HG02852 (cell line): Measurements from ENCODE around the gene EMD.

ENCODE experiments used
- ATAC-seq: cut with Tn5 transposase; IDR thresholded peaks from one replicate; pipeline ENCODE4 v1.9.1; 2021; ENCODE audit warnings: mild to moderate bottlenecking, moderate library complexity; ENCODE audit not compliant: unreplicated experiment

The EMD gene

DNA sequence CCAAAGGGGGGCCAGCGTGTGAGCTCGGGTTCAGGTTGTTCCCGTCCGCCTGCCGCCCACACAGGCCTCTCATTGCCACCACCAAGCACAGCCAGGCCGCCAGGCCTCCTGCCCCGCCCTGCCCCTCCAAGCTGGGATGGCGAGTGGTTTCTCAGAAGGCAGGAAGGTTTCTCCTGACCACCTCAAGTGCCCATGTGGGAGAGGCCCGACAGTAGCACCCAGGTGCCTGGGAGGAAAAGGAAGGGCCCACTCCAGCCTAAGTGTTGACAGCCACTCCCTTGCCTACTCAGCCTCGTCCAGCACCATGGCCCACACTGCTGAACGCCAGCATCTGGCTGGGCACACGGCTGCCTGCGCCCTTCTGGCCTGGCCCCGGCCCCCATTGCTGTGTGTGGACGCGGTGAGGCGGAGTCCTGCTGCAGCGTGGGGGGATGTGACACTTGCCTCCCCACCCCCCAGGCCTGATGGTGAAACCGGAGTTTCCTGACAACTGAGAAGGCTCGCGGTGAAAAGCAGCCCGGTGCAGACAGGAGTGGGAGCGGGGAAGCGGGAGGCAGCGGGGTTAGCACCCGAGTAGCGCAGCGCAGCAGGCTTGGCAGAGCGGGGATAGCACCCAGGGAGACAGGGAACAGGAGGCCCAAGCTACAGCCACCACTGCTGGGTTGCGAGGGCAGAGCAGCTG lies 23.9 kb upstream of the EMD start:
- ATAC-seq, result no peak

DNA sequence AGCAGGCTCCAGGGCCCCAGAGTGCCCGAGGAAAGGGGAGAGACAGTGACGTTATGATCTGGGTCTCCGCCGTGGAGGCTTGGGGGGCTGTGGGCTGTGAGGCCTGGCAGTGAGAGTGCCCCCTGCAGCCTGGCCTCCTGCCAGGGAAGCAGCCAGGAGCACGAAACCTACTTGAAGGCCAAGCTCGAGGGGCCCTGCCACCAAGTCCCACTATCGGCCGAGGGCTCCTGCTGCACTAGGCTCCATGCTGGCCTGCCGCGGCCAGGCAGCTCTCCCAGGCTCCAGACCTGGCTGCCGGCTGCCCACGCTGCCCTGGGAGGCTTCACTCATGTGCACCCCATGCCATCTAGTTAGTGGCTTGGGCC lies 23.3 kb upstream of the EMD start:
- ATAC-seq, result no peak

DNA sequence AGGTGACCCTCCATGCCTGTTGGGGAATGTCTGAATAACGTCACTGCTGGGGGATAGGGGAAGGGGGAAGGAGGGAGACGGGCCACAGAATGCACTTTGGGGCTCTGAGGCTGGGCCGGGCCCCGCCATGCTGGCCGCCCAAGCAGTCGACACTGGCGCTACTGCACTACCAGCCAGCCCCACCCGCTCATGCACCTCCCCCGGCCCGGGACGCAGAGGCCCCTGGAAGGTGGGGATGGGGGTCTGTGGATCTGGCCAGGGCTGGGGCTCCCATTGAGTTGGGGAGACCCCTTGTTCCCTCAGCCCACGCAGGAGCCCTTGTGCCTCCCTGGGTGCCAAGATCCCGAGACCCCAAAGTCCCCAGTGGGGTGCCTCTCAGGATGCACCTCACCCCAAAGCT lies 22.5 kb upstream of the EMD start:
- ATAC-seq, result no peak

DNA sequence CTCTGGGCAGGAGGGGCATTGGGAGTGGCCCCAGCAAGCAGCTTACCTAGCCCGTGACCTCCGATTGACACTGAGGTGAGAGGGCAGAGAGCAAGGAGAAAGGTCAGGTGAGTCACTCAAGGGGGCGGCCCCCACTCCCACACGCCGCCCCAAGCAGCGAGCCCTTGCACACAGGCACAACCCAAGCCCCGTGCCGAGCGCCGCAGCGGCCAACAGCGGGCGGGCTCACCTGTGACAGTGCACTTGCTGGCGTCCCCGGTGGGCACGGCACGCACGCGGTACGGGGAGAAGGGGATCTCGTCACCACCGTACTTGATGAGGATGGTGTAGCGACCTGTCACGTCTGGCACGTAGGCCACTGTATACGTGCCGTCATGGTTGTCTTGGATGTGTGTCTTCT lies 21.9 kb upstream of the EMD start:
- no peak for ATAC-seq

DNA sequence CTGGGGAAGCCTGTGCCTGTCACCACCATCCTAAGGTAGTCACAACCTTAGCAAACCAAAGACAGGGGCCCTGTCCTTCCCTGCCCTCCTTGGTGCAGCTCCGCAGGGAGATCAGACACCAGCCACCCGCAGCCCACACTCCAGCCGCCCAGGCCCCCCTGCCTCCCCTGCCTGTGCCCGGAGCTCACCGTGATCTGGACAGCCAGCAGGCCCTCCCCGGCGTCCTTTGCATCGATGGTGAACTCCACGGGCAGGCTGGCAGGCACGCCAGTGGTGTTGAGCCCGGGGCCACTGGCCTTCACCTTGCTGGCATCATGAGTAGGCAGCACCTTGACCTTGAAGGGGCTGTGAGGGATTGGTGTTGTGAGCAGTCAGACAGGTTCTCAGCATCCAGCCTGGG lies 21.1 kb upstream of the EMD start:
- no peak for ATAC-seq

DNA sequence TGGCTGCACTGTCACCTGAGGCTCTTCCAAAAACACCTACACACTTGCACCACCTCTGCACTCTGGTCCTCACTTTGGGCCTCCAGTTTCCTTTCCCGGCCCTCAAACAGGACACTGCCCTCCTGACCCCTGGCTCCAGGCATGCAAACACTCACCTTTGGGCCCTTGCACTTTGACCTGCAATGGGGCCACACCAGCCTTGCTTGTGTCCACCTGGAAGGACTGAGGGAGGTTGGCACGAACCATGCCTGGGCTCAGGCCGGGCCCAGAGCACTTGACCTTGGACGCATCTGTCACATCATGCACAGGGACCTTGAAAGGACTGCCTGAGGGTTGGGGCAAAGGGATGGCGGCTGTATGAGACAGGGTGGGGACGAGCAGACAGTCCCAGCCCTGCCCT lies 20.3 kb upstream of the EMD start:
- ATAC-seq, result no peak

DNA sequence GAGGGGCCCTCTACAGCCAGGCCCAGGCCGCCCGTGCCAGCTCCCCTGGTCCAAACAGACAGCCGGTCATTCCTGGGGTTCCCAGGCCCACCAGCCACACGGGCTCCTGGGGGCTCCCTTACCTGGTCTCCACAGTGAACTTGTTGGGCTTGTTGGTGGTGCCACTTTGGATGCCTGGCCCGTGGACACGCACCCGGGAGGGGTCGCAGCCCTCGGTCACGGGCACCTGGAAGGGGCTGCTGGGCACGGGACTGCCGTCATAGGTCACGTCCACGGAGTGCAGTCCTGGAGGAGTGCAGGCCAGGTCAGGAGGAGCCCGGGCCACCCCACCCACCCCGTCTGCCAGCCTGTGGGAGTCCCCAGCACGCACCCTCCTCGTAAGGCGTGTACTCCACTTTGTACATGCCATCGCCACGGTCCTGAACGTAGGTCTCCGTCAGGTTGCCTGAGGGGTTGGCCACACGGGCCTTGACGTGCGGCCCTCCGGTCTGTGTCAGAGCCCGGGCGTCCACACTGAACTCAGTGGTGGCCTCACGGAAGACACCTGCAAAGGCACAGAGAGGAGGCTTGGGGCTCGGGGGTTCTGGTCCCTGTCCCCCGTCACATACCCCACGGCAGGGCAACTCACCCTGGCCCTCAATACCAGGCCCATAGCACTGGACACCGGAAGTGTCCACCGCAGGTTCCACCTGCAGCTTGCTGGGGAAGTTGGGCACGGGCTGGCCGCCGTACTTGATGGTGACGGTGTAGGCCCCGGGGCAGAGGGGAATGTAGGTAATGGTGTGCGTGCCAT lies 19.5 kb upstream of the EMD start:
- ATAC-seq, result no peak

DNA sequence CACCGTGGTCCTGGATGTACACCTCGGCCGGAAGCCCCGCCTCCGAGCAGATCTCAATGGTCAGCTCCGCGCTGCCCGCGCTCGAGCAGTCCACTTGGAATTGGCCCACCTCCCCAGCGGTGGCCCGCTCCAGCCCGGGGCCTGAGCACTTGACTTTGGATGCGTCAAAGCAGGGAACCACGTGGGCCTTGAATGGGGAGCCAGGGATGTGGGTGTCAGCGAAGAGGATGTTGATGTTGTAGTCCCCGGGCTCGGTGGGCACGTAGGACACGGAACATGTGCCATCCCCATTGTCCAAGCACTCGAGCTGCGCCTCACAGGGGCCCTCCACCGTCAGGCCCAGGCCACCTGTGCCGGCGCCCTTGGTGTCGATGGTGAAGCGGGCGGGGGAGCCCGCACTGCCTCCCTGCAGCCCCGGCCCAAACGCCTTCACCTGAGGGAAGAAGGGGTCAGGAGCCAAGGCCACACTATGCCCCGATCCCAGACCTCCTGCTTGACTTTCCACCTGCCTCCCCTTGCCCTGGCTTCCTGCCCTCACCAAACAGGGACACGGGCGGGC lies 18.9 kb upstream of the EMD start:
- ATAC-seq, result no peak

GRCh38 chrX:154362085-154362742 lies 16.9 kb upstream of the EMD start:
- ATAC-seq, result no peak

- ATAC-seq, result no peak
Measured at GRCh38 chrX:154363706-154364439, 15.2 kb upstream of the EMD start.

GRCh38 chrX:154365052-154365600 lies 14.0 kb upstream of the EMD start:
- ATAC-seq, result no peak

DNA sequence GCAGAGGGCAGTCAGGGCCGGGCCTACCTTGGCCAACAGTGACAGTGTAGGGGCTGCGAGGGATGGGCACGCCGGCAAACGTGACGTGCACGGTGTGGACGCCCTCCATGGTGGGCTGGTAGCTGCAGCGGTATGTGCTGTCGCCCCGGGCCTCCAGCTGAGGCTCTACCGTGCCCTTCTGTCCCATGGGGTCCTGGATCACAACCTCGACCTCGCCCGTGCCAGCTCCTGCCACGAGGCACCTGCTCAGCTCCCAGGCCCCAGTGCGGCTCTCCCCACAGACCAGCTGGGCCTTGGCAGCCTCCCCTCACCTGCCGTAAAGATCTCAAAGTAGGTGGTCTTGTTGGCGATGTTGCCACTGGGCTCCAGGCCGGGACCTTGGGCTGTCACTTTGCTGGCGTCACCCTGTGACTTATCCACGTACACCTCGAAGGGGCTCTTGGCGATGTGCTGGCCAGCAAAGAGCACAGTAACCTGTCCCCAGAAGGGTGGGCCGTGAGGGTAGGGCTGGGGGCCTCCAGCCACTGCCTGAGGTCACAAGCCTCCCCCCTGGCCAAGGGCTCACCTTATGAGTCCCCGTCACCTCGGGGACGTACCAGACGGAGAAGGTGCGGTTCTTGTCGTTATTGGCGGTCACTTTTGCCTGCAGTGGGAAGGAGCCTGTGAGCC lies 13.0 kb upstream of the EMD start:
- no peak for ATAC-seq

- no peak for ATAC-seq
Measured at GRCh38 chrX:154366666-154367055, 12.4 kb upstream of the EMD start.

GRCh38 chrX:154367474-154368308 lies 11.4 kb upstream of the EMD start:
- no peak for ATAC-seq

GRCh38 chrX:154368630-154369448 lies 10.3 kb upstream of the EMD start:
- no peak for ATAC-seq

DNA sequence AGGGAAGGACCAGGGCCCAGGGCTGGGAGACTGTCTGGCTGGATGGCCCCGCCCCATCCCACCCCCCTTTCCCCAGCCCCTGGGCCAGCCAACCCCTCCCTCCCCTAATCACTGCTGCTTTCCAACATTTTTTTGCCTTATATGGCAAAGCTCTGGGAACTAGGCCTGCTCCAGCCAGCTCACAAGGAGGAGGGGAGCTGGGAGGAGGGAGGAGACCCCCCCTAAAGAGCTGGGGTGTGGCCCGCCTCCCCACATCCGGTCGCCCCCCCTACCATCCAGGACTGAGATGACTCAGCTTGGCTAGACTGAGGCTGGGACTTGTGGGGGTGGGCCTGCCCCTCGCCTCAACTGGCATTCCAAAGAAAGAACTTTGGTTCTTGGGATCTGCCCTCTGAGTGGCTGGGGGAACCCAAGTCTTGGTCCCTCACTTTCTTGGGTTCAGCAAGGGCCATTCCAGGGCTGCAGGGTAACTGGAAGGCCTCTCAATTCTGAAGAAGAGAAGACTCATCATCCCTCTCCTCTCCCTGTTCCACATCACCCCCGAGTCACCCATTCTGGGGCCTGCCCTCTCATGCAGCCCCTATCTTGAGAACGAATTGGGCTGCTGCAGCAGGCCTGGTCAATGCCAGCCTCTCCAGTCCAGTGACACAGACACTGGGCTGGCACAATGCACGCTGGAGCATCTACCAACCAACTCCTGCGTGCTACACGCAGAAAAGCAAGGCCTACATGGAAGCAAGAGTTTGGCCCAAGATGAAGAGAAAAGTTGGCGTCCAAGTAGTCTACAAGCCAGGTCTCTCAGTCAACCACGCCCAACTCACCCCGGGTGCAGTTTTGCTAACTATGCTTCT lies 9.4 kb upstream of the EMD start:
- ATAC-seq, result no peak

DNA sequence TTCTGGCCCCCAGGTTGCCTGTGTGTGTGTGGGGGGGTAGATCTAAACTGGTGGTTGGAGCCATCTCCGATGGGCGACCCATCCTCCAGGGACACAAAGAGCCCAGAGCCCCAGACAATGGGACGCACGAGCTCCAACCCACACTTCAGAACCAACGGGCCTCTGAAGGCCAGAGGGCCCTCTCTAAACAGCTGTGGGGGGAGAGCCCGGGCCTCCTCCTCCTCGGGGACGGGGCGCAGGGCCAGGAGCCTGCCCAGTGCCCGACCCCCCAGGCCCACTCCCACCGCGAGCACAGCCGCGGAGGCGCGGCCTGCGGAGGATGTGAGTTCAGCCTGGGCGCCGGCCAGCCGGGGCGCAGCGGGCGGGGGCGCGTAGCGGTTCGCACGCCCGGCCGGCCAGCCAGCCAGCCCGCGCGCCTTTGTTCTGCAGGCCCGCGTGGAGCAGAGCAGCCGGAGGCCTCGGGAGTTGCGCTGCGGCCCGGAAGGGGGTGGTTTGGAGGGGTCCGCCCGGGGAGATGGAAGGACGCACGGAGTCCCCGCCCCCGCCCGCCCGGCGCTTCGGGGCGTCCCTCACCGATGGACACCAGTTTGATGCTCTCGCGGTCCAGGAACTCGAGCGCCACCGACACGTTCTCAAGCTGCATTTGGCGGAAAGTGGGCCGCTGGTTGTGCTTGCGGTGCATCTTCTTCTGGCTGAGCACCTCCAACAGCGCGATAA lies 8.6 kb upstream of the EMD start:
- ATAC-seq, result no peak
